T follicular helper cell (primary cell): ENCODE results near the gene OPRM1.
"Not testable (repeated sequence)": the region's sequence is repeated elsewhere in the genome, so short reads cannot be mapped to it uniquely, and the experiment has no call there.

Source experiments
- DNase-seq: peaks from one replicate; pipeline ENCODE4 v3.0.0-alpha.2; 2020; ENCODE audit warnings: low read depth

Gene OPRM1

GRCh38 chr6:154140743-154141142 is 101.7 kb downstream of the OPRM1 start:
- DNase-seq = no peak

- no peak for DNase-seq
Observed at GRCh38 chr6:154143753-154144152, 104.7 kb downstream of the OPRM1 start.

GRCh38 chr6:154154389-154154967 is 115.4 kb downstream of the OPRM1 start:
- peak; percentile 54 for DNase-seq

- peak; percentile 47 for DNase-seq
Observed at GRCh38 chr6:154156135-154156896, 117.3 kb downstream of the OPRM1 start.

GRCh38 chr6:154157082-154157481 is 118.0 kb downstream of the OPRM1 start:
- DNase-seq = no peak

DNA sequence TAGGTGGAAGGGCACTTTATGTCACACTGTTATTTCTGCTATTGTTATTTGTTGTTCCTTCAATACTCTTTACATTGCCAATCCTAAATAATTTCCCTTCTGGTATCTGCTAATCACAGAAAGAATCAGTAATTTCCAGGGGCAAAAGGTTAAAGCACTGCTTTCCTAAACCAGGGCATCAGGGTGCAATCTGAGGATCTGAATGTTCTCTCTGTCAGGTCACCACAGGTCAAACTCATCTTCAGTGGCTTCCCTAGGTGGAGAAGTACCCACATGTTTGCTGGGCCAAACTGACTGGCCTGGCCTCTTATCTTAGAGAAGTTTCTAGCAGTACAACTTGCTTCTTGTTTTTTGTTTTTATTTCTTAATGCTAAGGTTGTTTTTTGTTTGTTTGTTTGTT is 118.7 kb downstream of the OPRM1 start:
- DNase-seq = no peak

GRCh38 chr6:154159126-154159525 is 120.1 kb downstream of the OPRM1 start:
- DNase-seq = no peak

DNA sequence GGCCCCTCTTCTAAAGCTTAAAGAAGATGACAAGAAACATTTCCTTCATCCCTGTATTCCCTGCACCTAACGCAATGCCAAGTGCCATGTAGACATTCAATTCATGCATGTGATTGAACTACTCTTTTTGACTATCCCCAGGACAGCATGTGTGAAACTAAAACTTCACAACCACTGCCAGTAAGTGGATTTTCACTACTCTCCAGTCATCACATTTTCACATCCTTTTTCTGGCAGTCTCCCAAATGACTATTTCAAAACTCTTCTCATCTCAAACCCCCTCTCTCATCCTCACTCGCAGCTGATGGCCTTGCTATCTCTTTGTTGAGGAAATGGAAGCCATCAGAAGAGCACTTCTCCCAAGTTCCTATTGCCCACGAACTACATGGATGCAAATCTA is 122.6 kb downstream of the OPRM1 start:
- DNase-seq = no peak

- no peak for DNase-seq
Observed at GRCh38 chr6:154164397-154164796, 125.4 kb downstream of the OPRM1 start.

GRCh38 chr6:154165478-154165877 is 126.4 kb downstream of the OPRM1 start:
- no peak for DNase-seq

- DNase-seq = no peak
Observed at GRCh38 chr6:154166140-154166539, 127.1 kb downstream of the OPRM1 start.

GRCh38 chr6:154167126-154167525 is 128.1 kb downstream of the OPRM1 start:
- no peak for DNase-seq

GRCh38 chr6:154169193-154169847 is 130.3 kb downstream of the OPRM1 start:
- no peak for DNase-seq

- DNase-seq = no peak
Observed at GRCh38 chr6:154170106-154170505, 131.1 kb downstream of the OPRM1 start.

GRCh38 chr6:154172393-154172792 is 133.4 kb downstream of the OPRM1 start:
- DNase-seq = not testable (repeated sequence)

DNA sequence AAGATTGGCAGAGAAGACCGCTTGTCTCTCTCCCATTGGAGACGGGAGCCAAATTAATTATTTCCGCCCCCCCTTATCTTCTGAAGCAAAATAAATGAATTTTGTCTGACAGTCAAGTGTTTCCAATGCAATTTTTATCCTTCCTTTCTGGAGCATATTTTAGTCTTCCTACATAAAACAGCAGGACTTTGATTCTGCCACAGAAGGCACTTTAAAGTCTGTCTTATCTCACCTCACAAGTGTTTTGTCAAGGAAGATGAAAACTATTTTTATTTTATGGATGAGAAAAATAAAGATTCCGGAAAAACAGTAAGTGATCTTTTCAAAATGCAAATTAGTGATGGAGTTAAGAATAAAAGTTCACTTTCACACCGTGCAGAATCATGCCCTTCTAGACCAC is 140.4 kb downstream of the OPRM1 start:
- DNase-seq = no peak

- DNase-seq = no peak
Observed at GRCh38 chr6:154187203-154187602, 148.2 kb downstream of the OPRM1 start.

- no peak for DNase-seq
Observed at GRCh38 chr6:154187714-154188113, 148.7 kb downstream of the OPRM1 start.

GRCh38 chr6:154196333-154196885 is 157.4 kb downstream of the OPRM1 start:
- DNase-seq = no peak

DNA sequence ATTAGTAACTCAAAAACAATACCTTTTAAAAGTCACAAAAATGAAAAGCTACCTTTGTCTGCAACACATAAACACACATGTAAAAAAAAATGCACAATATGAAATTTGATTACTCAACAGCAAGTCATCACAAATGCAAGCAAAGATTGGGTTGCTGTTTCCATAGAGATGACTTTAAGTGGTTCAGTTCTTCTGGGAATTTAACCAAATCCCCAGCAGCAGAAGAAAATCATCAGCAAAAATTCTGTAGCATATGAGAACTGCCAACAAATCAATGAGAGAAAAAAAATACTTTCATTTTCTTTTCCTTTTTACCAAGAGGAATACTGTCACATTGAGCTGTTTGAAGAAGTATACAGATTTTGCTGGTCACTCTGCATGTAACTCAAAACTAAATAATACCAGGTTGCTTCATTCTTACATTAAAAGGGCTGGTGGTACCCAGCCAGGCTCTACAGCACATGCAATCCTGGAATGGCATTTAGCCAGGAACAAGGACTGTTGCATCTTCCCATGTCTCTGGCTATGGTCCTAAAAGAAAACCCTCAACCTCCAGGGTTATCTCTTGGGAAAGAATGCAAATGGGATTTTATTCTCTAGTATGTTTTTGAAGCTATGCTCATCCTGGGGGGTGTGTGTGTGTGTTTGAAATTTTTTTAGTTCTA is 158.3 kb downstream of the OPRM1 start:
- DNase-seq = no peak

DNA sequence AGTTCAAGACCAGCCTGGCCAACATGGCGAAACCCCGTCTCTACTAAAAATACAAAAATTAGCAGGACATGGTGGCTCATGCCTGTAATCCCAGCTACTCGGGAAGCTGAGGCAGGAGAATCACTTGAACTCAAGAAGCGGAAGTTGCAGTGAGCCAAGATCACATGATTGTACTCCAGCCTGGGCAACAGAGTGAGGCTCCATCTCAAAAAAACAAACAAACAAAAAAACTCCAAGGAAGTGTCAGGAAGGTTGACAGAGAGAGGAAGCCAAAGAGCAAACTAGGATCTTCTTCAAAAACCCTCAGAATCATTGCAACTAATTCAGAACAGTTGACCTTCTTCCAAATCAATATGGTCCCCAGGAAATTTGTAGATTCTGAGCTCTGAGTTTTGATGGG is 162.6 kb downstream of the OPRM1 start:
- DNase-seq = not testable (repeated sequence)

DNA sequence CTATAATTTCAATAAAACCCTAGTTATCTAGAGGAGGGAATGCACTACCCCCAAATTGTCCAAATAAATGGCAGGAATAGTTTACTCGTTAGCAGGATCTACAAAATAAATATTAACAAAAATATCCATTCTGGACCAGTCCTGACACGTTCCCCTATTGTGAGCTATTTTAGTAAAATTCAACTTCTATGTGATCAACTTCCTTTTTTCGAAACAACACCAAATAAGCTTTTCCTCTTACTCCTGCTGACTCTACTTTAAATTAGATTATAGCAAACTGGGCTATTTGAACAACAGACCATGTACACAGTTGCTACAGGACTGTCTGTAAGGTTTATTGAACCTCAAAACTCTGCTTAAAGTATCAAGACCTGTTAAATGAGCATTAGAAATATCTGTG is 163.3 kb downstream of the OPRM1 start:
- DNase-seq = no peak
